ENCODE measurements around the gene SYNGR3.
"Not testable (repeated sequence)": the region's sequence is repeated elsewhere in the genome, so short reads cannot be mapped to it uniquely, and the experiment has no call there.

SYNGR3 gene

DNA sequence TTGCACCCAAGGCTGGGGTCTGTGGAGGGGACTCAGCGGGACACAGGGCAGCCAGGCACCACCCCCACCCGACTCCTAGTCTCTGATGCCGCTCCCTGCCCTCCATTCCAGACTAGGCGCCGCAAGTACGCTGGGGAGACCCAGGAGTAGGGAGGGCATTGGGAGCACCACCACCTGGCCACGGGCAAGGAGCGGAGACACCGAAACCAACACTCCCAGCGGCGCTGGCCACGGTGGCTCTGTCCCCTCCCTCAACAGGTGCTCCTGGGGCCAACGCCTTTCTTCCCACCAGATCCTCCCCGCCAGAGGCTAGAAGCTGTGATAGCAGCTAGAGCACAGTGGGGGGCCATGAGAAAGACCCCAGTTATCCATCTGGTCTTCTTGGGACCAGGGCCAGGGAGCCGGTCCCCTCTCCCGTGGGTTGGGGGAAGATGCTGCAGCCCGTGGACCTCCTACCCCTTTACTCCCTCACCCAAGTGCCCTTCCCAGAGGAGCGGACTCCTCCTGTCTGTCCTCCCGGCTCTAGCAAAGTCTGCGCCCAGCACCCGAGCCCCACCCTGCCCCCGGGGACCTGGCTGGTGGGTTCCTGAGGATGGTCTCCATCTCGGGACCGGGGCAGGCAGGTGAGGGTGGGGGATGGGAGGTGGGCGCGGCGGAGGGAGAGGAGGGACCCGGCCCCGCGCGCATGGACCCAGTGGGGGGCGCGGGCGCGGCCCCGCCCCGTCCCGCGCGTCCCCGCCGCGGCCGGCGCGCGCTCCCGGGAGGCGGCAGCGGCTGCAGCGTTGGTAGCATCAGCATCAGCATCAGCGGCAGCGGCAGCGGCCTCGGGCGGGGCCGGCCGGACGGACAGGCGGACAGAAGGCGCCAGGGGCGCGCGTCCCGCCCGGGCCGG lies at the start of gene SYNGR3:
SYNGR3 (plus strand) TSS at position 762 of the 892 bp plus-strand sequence. CDS start 133 bp downstream, outside the sequence.
- in situ Hi-C loops (cut with HindIII; ENCODE audit: low pct_ligation_motif_present, low pct_unique_long_range_greater_than_20kb, low sequenced_read_pairs): no loop called here
- peak; percentile 33 for DNase-seq

- in situ Hi-C loops (cut with HindIII; ENCODE audit: low pct_ligation_motif_present, low pct_unique_long_range_greater_than_20kb, low sequenced_read_pairs): no loop called here
- DNase-seq: no peak
These were observed 49.3 kb upstream of the SYNGR3 start for GRCh38 chr16:1940273-1941161.

DNA sequence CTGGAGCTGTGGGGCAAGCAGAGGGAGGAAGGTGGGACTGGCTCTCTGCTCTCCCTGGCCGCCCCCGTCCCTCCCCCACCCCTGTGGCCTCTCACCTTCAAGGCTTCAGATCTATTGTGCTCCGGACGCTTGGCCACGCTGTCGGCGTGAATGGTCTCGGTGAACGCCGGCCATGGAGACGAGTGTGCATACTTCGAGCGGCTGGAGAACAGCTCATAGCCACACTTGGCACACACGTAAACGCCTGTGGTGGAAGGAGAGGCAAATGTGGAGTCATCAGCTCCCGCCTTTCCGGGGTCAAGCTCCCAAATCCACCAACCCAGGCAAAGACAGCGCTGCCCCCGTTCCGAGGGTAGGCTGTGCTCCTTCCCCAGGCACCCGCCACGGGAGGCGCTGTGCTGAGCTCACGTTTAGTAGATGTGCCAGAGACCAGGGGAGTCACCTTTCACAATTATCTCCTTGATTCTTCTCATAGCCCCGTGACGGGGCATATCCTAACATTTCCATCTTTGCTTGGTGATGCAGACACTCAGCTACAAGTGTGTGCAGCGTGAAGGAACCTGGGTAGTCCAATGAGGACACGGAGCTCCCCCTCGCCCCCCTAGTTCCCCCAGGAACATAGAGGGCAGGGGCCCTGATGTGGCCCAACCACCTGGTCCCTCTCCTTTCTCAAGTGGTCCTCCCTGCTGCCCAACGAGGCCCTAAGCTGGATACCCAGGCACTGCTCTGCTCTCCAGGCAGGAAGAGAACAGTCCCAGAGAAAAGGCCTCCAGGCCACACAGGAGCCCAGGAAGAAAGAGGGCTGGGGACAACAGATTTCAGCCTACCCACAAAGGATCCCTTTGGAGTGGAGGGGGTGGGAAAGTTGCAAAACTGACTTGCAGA lies 48.4 kb upstream of the SYNGR3 start:
- in situ Hi-C loops (cut with HindIII; ENCODE audit: low pct_ligation_motif_present, low pct_unique_long_range_greater_than_20kb, low sequenced_read_pairs): no loop called here
- DNase-seq: no peak

DNA sequence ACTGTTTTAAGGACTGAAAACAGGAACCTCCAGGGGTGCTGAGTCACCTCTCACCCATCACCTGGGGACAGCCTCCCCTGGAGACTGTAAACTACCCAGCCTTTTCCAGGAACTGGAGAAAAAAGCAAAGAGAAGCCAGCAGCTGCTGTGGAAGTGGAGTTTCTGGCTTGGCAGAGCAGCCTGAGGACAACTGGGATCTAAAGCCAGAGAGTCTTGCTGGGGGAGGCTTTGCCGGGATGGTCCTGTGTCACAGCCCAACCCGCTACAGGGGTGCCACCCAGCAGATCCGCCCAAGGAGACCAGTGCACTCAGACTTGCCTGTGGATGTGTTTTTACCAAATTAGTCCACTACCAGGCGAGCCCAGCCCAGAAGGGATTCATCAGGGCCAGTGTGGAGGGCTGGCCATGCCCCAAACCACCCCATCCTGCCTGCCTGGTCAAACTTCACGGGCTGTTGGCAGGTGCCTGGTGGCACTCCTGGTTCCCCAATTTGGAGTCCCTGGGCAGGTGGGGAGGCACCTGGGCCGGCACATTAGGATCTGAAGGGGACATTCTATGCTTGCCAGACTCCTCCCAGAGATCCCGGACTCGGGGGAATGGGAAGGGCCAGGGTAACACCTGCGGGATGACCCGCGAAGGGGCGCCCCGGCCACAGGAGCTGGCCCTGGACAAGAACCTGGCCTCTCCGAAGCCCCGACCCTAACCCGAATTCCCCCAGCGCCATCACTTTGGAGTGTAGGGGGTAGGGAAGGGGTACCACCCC lies 47.5 kb upstream of the SYNGR3 start:
- no peak for DNase-seq

DNA sequence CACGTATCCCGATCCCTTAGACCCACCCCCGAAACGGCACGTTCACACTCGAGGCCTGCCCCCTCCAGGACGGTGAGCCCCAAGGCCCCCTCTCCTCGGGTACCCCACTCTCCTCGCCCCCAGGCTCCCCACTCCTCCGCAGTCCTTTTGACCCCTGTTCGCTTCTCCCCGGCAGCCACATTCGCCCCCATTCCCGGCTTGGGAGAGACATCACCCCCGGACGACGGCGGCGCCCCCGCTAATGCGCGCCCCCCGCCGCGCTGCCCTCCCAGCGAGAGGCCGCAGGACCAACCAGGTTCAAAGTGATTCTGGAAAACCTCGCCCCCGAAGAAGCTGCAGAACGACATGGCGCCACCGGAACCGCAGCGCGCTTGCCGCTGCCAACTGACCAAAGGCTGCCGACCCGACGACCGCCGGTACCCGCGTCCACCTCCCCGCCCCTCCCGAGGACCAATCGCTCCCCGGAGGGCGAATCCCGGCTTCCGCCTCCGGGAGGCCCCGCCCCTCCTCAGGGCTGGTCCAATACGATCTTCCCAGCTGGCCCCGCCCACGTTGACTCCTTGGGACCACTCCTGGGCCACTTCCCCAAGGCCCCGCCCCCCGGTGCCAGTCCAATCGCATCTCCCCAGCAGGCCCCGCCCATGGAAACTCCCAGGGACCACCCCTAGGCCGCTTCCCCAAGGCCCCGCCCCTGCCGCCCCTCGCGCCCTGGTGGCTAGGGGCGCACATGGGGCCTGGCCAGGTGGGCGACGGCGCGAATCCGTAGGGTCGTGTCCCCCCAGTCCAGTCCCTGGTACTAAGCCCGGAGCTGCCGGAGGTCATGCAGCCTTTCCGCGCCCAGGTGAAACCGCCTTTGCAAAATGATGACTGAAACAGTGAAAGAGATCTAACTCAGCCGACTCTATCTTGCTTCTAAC lies 46.7 kb upstream of the SYNGR3 start, which contains the start of gene MSRB1:
MSRB1 (minus strand) TSS at position 390 of the 917 bp plus-strand sequence; CDS start at position 347, 43 bp downstream.
- peak; percentile 100 for DNase-seq
- in situ Hi-C loops (cut with HindIII; ENCODE audit: low pct_ligation_motif_present, low pct_unique_long_range_greater_than_20kb, low sequenced_read_pairs): no loop called here

More for the DNA sequence above, 47.5 kb upstream of the SYNGR3 start:
- in situ Hi-C loops (cut with HindIII; ENCODE audit: low pct_ligation_motif_present, low pct_unique_long_range_greater_than_20kb, low sequenced_read_pairs): no loop called here

DNA sequence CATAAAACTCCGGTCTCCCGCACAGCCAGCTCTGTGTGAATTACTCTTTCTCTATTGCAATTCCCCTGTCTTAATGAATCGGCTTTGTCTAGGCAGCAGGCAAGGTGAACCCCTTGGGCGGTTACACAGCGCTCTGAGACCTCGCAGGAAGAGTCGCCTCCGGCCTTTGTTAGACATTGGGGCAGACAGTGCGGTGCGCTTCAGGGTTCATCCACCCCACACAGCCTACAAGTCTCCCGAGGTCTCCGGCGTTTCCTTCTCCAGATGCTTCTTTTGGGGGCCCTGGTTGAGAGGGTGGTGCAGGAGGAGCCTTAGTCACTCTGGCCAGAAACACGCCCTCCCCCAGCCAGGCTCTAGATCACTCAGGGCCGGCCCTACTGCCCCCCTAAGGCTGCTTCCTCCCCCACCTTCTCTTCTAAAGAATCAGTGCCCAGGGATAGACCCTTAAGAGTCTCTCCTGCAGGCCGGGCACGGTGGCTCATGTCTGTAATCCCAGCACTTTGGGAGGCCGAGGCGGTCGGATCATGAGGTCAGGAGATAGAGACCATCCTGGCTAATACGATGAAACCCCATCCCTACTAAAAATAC lies 45.1 kb upstream of the SYNGR3 start:
- in situ Hi-C loops (cut with HindIII; ENCODE audit: low pct_ligation_motif_present, low pct_unique_long_range_greater_than_20kb, low sequenced_read_pairs): no loop called here
- DNase-seq: no peak

DNA sequence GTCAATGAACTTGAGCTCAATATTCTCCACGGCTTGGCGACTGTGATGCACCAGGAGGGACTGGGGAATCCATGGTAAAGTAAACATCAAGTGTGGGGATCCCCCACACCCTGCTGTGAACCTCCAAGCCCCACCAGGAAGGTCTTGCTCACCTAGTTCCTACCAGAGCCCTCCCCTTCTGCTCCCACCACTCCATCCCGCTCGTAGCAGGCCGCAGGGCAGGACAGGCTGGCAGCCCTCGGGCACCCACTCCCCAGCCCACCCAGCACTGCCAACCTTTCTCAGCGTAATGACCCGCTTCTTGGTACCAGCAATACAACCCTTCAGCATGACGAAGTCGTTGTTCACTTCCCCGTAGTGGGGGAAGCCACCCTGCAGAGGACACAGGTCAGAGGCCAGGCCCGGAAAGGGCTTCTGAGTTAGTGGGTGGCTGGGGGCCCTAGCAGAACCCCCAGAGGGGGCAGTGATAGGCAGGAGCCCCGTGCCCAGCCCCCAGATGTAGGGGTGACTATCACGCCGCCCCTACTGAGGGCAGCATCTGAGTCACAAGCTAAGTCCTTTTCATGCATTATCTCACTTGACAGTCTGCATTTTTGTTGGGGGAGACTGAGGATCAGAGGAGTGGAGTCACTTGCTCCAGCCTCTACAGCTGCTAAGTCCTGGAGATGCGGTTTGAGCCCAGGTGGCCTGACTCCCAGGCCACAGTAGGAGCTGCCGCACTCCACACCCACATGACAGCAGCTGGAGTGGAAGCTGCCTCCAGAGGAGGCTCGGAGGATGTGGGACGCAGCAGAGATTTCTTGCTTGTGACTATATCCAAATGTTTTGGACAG lies 44.0 kb upstream of the SYNGR3 start:
- in situ Hi-C loops (cut with HindIII; ENCODE audit: low pct_ligation_motif_present, low pct_unique_long_range_greater_than_20kb, low sequenced_read_pairs): no loop called here
- DNase-seq: no peak

DNA sequence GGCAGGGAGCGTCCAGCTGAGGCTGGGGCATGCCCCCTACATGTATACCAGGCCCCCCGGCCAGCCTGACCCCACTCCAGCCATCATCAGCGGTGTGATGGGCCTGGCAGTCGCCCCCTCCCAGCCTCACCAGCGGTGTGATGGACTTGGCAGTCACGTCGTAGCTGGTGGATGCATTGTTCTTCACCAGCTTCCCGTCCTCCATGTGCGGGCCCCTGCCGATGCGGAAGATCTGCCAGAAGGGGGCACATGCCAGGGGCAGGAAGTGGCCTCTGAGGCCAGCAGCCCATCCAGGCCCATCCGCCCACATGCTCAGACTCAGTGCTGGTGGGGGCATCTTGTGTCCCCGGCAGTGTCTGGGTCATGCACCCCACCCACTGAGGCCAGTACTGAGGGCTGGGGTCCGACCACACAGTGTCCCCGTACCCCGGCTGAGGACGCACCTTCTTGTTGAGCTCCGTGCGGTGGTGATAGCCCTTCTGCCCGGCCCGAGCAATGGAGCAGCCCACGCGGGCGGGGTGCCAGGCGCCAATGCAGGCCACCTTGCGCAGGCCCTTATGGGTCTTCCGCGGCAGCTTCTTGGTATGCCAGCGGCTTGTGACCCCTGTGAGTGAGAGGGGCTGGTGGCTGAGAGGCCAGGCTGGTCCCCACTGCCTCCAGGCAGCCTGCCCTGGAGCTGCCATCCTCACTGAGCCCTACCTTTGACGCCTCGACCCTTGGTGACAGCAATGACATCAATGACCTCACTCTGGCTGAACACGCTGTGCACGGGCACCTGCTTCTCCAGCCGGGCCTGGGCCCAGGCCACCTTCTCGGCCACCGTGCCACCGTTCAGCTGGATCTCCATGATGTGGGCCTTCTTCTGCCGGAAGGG lies 43.0 kb upstream of the SYNGR3 start:
- DNase-seq: no peak
- in situ Hi-C loops (cut with HindIII; ENCODE audit: low pct_ligation_motif_present, low pct_unique_long_range_greater_than_20kb, low sequenced_read_pairs): no loop called here

DNA sequence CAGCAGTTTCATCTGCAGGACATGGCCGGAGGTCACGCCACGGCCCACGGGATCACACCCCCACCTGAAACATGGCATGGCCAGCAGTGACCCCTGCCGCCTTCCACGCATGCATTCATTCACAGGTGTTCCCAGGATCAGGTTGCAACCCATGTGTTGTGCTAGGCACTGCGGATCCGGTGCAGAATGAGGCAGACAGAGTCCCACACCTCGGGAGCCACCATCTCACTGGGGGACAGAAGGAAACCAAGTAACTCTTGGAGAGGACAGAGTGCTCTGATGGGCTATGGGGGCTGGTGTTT lies 42.5 kb upstream of the SYNGR3 start:
- in situ Hi-C loops (cut with HindIII; ENCODE audit: low pct_ligation_motif_present, low pct_unique_long_range_greater_than_20kb, low sequenced_read_pairs): no loop called here
- no peak for DNase-seq

DNA sequence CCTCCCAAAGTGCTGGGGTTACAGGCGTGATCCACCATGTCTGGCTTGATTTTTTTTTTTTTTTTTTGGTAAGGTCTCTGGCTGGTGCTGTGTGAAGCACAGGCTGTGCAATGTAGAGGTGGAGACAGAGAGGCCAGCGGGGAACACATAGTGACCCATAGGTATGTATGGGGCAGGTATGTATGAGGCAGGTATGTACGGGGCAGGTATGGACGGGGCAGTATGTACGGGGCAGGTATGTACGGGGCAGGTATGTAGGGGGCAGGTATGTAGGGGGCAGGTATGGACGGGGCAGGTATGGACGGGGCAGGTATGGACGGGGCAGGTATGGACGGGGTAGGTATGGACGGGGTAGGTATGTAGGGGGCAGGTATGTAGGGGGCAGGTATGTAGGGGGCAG lies 40.3 kb upstream of the SYNGR3 start:
- in situ Hi-C loops (cut with HindIII; ENCODE audit: low pct_ligation_motif_present, low pct_unique_long_range_greater_than_20kb, low sequenced_read_pairs): no loop called here
- no peak for DNase-seq

DNA sequence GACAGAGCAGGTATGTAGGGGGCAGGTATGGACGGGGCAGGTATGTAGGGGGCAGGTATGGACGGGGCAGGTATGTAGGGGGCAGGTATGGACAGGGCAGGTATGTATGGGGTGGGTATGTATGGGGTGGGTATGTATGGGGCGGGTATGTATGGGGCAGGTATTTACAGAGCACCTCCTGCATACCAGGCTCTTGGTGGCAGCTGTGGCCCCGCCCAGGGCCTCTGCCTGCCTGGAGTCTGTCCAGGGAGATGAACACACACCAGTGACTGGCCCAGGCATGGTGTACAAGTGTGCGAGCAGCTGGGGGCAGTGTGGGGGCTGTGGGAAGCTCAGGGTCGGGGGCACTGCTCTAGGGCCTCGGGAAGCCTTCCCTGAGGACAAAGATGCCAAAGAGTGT lies 39.7 kb upstream of the SYNGR3 start:
- in situ Hi-C loops (cut with HindIII; ENCODE audit: low pct_ligation_motif_present, low pct_unique_long_range_greater_than_20kb, low sequenced_read_pairs): no loop called here
- DNase-seq: no peak

DNA sequence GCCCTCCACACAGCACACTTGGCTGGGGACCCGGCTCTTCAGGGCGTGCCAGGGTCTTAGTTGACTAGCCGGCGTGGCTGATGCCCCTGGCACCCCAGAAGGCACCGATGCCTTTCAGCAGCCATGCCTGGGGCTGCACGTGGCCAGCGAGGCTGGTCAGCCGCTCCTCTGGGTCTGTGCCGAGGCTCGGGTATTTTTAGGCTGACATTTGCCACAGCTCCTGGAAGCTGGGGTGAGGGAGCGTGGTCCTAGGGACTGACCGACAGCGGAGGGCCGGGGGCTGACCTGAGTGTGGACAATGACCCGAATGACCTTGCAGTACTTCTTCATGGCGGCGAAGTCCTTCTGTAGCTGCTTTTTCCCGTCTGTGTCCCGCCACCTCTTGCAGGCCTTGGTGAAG lies 39.2 kb upstream of the SYNGR3 start:
- no peak for DNase-seq
- in situ Hi-C loops (cut with HindIII; ENCODE audit: low pct_ligation_motif_present, low pct_unique_long_range_greater_than_20kb, low sequenced_read_pairs): no loop called here

DNA sequence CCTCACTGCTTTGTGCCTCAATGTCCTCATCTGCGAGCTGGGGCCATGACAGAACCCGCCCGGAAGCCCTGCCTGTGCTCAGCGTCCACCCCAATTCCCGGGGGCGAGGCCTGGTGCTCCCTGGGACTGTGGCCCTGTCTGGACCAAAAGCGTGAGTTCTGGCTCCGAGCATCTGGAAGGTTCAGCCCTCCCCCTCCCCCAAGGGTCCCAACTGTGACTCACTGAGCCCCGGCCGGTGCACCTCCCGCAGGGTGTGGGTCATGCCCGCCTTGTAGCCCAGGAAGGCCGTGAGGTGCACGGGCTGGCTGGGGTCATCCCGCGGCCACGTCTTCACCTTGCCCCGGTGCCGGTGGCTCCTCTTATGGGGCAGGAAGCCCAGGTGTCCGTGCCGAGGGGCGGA lies 36.0 kb upstream of the SYNGR3 start:
- in situ Hi-C loops (cut with HindIII; ENCODE audit: low pct_ligation_motif_present, low pct_unique_long_range_greater_than_20kb, low sequenced_read_pairs): no loop called here

DNA sequence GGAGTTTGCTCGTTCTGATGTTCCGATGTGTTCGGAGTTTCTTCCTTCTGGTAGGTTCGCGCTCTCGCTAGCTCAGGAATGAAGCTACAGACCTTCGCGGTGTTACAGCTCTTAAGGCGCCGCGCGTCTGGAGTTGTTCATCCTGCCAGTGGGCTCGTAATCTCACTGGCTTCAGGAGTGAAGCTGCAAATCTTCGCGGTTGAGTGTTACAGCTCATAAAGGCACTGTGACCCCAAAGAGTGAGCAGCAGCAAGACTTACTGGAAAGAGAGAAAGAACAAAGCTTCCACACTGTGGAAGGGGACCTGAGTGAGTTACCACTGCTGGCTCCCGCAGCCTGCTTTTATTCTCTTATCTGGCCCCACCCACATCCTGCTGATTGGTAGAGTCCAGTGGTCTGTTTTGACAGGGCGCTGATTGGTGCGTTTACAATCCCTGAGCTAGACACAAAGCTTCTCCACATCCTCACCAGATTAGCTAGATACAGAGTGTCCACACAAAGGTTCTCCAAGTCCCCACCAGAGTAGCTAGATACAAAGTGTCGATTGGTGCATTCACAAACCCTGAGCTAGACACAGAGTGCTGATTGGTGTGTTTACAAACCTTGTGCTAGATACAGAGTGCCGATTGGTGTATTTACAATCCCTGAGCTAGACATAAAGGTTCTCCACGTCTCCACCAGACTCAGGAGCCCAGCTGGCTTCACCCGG lies 32.2 kb upstream of the SYNGR3 start:
- in situ Hi-C loops (cut with HindIII; ENCODE audit: low pct_ligation_motif_present, low pct_unique_long_range_greater_than_20kb, low sequenced_read_pairs): loop anchor here (5.0 kb wide), 1 partner anchor 90 kb away; no protein-coding TSS in a partner anchor
- not testable (repeated sequence) for DNase-seq

More for the DNA sequence above, 36.0 kb upstream of the SYNGR3 start:
- DNase-seq: no peak
